Astrocyte (in vitro differentiated cells and primary cell): Measurements from ENCODE around the gene MTURN. TPM values are rescaled to one million over a fixed set of nuclear protein-coding genes. Genes with fewer than 3 reads are reported as not detected.

Experiments
- DNase-seq: peaks from one replicate; pipeline ENCODE4 v3.0.0-alpha.2; 2010; ENCODE audit warnings: low read depth
- FAIRE-seq: peaks from 2 replicates; lab custom pipeline; 2011; peaks lifted over from hg19 to GRCh38; lab: Jason Lieb, UNC
- H2AFZ ChIP-seq: 2 replicates; pipeline ENCODE4 v1.6.0; 2012; ENCODE audit warnings: low read depth, low read length, inconsistent platforms
- H3K27ac ChIP-seq: 2 replicates; pipeline ENCODE4 v1.5.1; 2011; ENCODE audit warnings: low read depth, low read length, inconsistent platforms
- H3K27me3 ChIP-seq: 2 replicates; pipeline ENCODE4 v1.6.0; 2011; ENCODE audit warnings: low read length, inconsistent platforms; ENCODE audit not compliant: insufficient read depth
- H3K36me3 ChIP-seq: 2 replicates; pipeline ENCODE4 v1.5.1; 2011; ENCODE audit warnings: low read length, inconsistent platforms; ENCODE audit not compliant: insufficient read depth
- H3K4me1 ChIP-seq: 2 replicates; pipeline ENCODE4 v1.5.1; 2011; ENCODE audit warnings: low read length, inconsistent platforms; ENCODE audit not compliant: insufficient read depth
- H3K4me2 ChIP-seq: 2 replicates; pipeline ENCODE4 v1.6.0; 2012; ENCODE audit warnings: low read length, inconsistent platforms
- H3K4me3 ChIP-seq: 2 replicates; pipeline ENCODE4 v1.5.1; 2011; ENCODE audit warnings: low read depth, mild to moderate bottlenecking, low read length, inconsistent platforms; ENCODE audit not compliant: insufficient read depth
- H3K79me2 ChIP-seq: 2 replicates; pipeline ENCODE4 v1.6.0; 2012; ENCODE audit warnings: mild to moderate bottlenecking, low read length, inconsistent platforms; ENCODE audit not compliant: insufficient read depth
- H3K9ac ChIP-seq: 2 replicates; pipeline ENCODE4 v1.6.0; 2012; ENCODE audit warnings: mild to moderate bottlenecking, low read length, inconsistent platforms
- H3K9me3 ChIP-seq: 2 replicates; pipeline ENCODE4 v1.5.1; 2012; ENCODE audit warnings: low read depth, mild to moderate bottlenecking, low read length, inconsistent platforms; ENCODE audit not compliant: insufficient read depth
- H4K20me1 ChIP-seq: 2 replicates; pipeline ENCODE4 v1.6.0; 2012; ENCODE audit warnings: low read length, inconsistent platforms; ENCODE audit not compliant: insufficient read depth
- H3K27ac Mint-ChIP-seq: one replicate; pipeline ENCODE4 v1.8.0; 2021; ENCODE audit warnings: mild to moderate bottlenecking, mixed read lengths; ENCODE audit not compliant: unreplicated experiment
- H3K27me3 Mint-ChIP-seq: one replicate; pipeline ENCODE4 v1.8.0; 2021; ENCODE audit warnings: low read depth, mixed read lengths; ENCODE audit not compliant: unreplicated experiment
- H3K36me3 Mint-ChIP-seq: one replicate; pipeline ENCODE4 v1.8.0; 2021; ENCODE audit warnings: low read depth, mixed read lengths; ENCODE audit not compliant: unreplicated experiment
- H3K4me1 Mint-ChIP-seq: one replicate; pipeline ENCODE4 v1.8.0; 2021; ENCODE audit warnings: low read depth, mixed read lengths; ENCODE audit not compliant: unreplicated experiment
- H3K4me3 Mint-ChIP-seq: one replicate; pipeline ENCODE4 v1.8.0; 2021; ENCODE audit warnings: mild to moderate bottlenecking, moderate library complexity, mixed read lengths; ENCODE audit not compliant: unreplicated experiment
- H3K9me3 Mint-ChIP-seq: one replicate; pipeline ENCODE4 v1.8.0; 2021; ENCODE audit warnings: mild to moderate bottlenecking, mixed read lengths; ENCODE audit not compliant: unreplicated experiment
- CTCF ChIP-seq: IDR thresholded peaks from 2 replicates; pipeline ENCODE4 v1.5.1; 2011; ENCODE audit warnings: low read depth, mild to moderate bottlenecking, inconsistent platforms, low read length, moderate library complexity; ENCODE audit not compliant: insufficient read depth
- EZH2 ChIP-seq: IDR thresholded peaks from 2 replicates; pipeline ENCODE4 v1.6.1; 2012; ENCODE audit warnings: mild to moderate bottlenecking, low read length, inconsistent platforms; ENCODE audit not compliant: insufficient read depth
- total RNA-seq: library from RNA; stranded (reverse); gene quantifications from 2 replicates; pipeline ENCODE4 v1.2.1, GENCODE V29; 2021

MTURN gene
- total RNA-seq, 1 donor from 2014 or later = 9.3 TPM

GRCh38 chr7:30113144-30113543 lies 21.6 kb upstream of the MTURN start:
- Histone ChIP-seq H3K36me3 (no peaks in the 10 kb centered on the region), H3K9ac (no peak overlapping the region), H2AFZ (no peak overlapping the region), H3K79me2 (no peaks in the 10 kb centered on the region), H3K4me2 (no peak overlapping the region), H4K20me1 (no peaks in the 10 kb centered on the region), H3K4me3 (no peak overlapping the region), H3K9me3 (peaks cover 6% of the 10 kb centered on the region), H3K27ac (no peak overlapping the region), H3K27me3 (no peaks in the 10 kb centered on the region), H3K4me1 (no peaks in the 10 kb centered on the region)
- H3K27ac Mint-ChIP-seq = no peak overlapping the region
- peaks cover 7% of the 10 kb centered on the region for H3K4me1 Mint-ChIP-seq
- H3K27me3 Mint-ChIP-seq = no peaks in the 10 kb centered on the region
- peaks cover 5% of the 10 kb centered on the region for H3K9me3 Mint-ChIP-seq
- no peak overlapping the region for H3K4me3 Mint-ChIP-seq
- no peak for FAIRE-seq
- no peak for DNase-seq
- peaks cover 4% of the 10 kb centered on the region for H3K36me3 Mint-ChIP-seq
- TF ChIP-seq EZH2 = no peak
- no peak for TF ChIP-seq CTCF

- no peaks in the 10 kb centered on the region for H3K36me3 ChIP-seq
- no peak for FAIRE-seq
- Mint-ChIP-seq H3K4me3 (no peak overlapping the region), H3K27ac (no peak overlapping the region), H3K27me3 (no peaks in the 10 kb centered on the region), H3K9me3 (peaks cover 5% of the 10 kb centered on the region), H3K36me3 (peaks cover 4% of the 10 kb centered on the region), H3K4me1 (peaks cover 7% of the 10 kb centered on the region)
- no peak overlapping the region for H3K9ac ChIP-seq
- no peak overlapping the region for H3K4me2 ChIP-seq
- H3K27me3 ChIP-seq = no peaks in the 10 kb centered on the region
- no peak overlapping the region for H3K4me3 ChIP-seq
- H3K4me1 ChIP-seq = no peaks in the 10 kb centered on the region
- no peak overlapping the region for H2AFZ ChIP-seq
- no peaks in the 10 kb centered on the region for H3K79me2 ChIP-seq
- H3K27ac ChIP-seq = no peak overlapping the region
- no peak for DNase-seq
- H3K9me3 ChIP-seq = peaks cover 6% of the 10 kb centered on the region
- TF ChIP-seq EZH2 (no peak), CTCF (no peak)
- no peaks in the 10 kb centered on the region for H4K20me1 ChIP-seq
Measured at GRCh38 chr7:30114536-30115238, 20.1 kb upstream of the MTURN start.

GRCh38 chr7:30115709-30116297 lies 19.0 kb upstream of the MTURN start:
- Histone ChIP-seq H3K4me3 (no peak overlapping the region), H4K20me1 (no peaks in the 10 kb centered on the region), H3K79me2 (no peaks in the 10 kb centered on the region), H3K4me2 (no peak overlapping the region), H3K27ac (no peak overlapping the region), H3K36me3 (no peaks in the 10 kb centered on the region), H2AFZ (no peak overlapping the region), H3K9me3 (peaks cover 6% of the 10 kb centered on the region), H3K9ac (no peak overlapping the region), H3K4me1 (no peaks in the 10 kb centered on the region), H3K27me3 (no peaks in the 10 kb centered on the region)
- Mint-ChIP-seq H3K27me3 (no peaks in the 10 kb centered on the region), H3K27ac (no peak overlapping the region), H3K4me1 (peaks cover 7% of the 10 kb centered on the region), H3K4me3 (no peak overlapping the region), H3K9me3 (peaks cover 5% of the 10 kb centered on the region), H3K36me3 (no peaks in the 10 kb centered on the region)
- FAIRE-seq (peak; percentile 70), DNase-seq (no peak)
- no peak for TF ChIP-seq EZH2
- no peak for TF ChIP-seq CTCF
